Lower leg skin (tissue), 3 donors: ENCODE measurements around the gene ZFAND3.

Experiments
- CTCF ChIP-seq, 3 donors: fragments of 450-650 bp; IDR thresholded peaks; one replicate each; pipeline ENCODE4 v1.5.1; 2016; ENCODE audit warnings: antibody characterized with exemption in 3 of 3, mild to moderate bottlenecking in 3 of 3, moderate library complexity in 2 of 3
- POLR2A ChIP-seq, 2 donors: fragments of 450-650 bp; IDR thresholded peaks; one replicate each; pipeline ENCODE4 v1.6.1; 2016 to 2017; ENCODE audit warnings: antibody characterized with exemption in 2 of 2, mild to moderate bottlenecking in 1 of 2, moderate library complexity in 1 of 2

GRCh38 chr6:37974943-37975342, 155.4 kb downstream of the ZFAND3 start:
- no peak for TF ChIP-seq CTCF (IDR thresholded peaks at IDR 0.05)
- TF ChIP-seq POLR2A (IDR thresholded peaks at IDR 0.05) = no peak
